ENCODE measurements around the gene RAB38.

Gene RAB38

DNA sequence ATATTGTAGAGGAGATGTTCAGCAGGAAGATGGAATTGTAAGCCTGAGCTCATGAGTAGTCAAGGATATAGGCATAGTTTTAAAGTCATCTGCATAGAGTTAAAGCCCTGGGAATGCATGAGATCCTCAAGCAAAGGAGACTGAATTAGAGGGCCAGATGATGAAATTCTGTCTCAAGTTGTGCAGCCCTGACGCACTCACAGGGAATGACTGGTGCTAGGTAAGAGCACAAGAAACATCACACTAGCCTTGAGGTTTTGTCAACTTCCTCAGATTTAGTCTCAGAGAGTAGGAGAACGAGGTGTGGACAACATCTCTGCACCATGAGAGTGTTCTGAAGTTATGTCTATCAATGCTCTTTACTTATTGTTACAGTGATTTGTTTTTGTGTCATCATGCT, 5.8 kb downstream of the RAB38 start:
- DNase-seq = no peak

DNA sequence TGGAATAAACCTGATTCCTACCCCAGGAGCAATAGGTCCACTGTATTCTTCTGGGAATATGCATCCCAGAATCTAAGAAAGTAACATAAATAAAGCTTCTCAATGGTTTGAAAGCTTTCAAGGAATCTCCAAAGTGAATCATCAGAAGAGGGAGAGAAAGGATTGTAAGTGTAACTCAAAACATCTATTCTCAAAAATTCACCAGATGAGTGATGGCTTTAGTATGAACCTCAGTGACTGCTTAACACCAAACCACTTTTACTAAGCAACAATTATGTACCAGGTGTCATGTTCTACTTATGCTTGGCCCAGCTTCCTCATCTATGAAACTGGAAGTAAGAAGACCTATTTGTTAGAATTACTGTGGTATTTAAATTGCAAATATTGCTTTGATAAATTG, 7.4 kb downstream of the RAB38 start:
- DNase-seq = no peak

DNA sequence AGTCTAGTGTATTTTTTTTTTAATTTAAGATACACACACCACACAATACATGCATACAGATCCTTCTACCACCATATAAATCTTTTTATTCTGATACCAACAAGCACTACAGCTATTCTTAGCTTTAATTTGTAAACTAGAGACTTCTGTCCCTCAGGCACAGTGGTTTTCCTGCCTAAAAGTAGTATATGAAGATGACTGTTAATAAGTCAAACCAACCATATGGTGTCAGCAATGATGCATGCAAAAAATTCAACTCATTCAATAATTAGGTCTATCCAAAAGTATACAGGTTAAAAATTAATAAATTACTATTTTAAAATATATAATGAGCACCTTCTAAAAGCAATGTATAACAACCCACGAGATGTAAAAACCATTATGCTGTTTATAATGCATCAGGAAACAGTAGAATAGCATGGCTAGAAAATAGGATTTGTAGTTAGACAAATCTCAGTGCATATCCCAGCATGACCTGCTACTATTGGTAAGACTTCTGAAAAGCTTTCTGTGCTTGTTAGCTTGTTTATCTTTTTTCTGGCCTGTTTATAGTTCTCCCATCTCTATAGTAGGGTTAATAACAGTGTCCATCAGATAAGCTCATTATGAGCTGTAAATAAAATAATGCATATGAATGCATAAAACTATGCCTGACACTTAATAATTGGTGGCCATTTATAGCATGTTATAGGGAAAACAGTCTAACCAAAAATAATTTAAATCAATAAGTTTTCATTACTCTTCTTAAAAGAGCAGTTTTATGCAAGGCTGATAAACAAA, 10.2 kb downstream of the RAB38 start:
- DNase-seq = no peak

DNA sequence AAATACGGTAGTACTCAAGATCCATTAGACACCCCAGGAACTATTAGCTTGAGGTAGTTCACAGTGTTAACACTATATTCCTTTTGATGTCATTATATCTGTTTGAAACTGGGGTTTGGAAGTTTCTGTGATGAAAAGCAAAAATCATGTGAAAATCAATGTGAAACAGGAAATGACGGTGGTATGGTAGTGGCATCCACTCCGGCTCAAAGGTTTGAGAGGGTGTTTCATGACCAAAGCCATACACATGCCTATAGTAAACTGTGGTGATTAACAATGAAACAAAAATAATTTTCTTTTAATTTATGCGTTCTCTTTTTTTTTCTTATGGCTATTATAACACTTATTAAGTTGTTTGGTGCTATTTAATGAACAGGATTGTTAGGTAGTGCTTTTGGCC, 10.9 kb downstream of the RAB38 start:
- DNase-seq = no peak

DNA sequence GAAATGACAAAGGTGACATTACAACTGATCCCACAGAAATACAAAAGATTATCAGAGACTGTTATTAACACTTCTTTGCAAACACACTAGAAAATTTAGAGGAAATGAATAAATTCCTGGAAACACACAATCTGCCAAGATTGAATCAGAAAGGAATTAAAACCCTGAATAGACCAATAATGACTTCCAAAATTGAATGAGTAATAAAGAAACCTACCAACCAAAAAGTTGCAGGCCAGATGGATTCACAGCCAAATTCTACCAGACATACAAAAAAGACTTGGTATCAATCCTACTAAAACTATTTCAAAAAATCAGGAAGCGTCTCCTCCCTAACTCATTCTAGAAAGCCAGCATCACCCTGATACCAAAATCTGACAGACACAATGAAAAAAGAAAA, 17.2 kb downstream of the RAB38 start:
- no peak for DNase-seq

DNA sequence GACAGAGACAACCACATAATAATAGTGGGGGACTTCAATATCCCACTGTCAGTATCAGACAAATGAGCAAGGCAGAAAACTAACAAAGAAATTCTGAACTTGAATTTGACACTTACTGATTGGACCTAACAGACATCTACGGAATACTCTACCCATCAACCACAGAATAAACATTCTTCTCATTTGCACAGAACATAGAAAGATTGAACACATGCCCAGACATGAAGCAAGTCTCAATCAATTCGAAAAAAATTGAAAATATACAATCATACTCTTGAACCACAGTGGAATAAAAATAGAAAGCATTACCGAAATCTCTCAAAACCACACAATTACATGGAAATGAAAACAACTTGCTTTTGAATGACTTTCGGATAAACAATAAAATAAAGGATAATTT, 17.9 kb downstream of the RAB38 start:
- DNase-seq = no peak

DNA sequence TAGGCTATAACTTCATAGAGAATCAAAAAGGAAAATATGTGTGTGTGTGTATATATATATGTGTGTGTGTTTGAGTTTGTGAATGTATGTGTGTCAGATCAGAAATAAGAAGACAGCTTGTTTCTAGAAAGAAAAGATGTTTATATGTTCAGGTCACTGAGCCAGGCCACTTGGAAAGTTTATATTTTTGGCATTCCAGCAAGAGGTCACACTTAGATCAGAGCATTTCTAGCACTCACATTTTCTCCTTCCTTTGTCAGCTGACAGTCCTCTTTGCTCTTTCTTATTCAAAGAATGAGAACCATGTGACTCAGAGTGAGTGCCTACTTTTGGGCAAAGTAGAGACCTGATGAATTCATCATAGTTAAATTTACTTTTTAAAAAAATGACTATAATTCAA, 22.9 kb downstream of the RAB38 start:
- DNase-seq = no peak

DNA sequence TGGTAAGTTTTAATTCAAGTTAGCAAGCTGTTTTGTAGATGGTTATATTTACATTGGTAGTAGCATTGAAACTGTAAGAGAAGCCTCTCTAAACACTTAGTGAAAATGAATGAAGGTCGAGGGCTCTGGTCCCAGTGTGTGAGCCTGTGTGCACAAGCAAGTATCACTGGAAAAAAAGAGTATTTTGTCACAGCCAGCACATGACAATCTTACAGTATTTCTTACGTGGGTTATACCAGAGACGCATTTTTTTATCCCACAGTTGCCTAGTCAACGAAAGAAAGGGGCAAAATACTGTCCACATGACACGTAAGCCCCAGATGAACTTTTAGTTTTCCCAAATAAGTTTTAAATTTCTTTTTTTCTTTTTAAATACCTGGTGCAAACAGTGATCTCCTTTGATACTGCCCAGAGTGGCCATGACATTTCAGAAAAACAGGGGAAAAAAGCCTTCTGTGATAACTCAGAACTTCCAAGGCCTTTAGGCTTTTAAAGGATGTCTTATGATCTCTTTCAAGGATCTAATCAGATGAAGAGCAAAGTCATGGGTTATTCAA, 23.5 kb downstream of the RAB38 start:
- no peak for DNase-seq

DNA sequence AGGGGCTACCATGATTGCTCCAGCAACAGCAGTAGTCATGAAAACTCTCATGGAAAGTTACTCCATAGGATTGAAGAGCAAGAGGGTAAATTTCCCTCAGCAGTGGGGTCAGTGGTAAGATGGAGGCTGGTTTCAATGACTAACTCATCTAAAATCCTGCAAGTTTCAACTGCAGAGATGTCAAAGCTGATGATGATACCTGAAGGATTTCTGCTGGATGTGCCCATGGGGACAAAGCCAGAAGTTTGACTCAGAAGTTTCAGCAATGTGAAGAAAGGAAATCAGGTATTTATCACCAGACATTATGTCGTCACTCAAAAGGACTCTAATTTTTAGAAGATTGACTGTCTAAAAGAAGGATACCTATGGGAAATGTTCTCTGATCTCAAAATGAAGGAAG, 29.1 kb downstream of the RAB38 start:
- no peak for DNase-seq

DNA sequence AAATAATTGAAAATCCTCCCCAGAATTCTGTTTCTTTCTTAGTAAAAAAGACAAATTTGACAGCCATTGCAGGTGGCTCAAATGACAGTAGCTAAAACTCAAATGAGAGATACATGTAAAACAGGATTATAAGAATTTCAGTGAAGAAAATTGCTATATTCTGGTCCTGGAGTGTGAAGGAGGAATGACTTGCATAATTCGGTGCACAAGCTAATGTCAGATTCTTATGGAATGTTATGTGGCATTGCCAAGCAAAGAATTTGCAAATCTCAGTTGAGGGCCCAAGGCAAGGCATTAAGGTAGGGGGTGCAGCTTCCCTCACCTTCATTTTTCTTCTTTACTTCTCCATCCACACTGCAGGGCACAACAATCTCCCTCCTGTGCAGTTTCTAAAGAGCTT, 35.4 kb downstream of the RAB38 start:
- DNase-seq = no peak

DNA sequence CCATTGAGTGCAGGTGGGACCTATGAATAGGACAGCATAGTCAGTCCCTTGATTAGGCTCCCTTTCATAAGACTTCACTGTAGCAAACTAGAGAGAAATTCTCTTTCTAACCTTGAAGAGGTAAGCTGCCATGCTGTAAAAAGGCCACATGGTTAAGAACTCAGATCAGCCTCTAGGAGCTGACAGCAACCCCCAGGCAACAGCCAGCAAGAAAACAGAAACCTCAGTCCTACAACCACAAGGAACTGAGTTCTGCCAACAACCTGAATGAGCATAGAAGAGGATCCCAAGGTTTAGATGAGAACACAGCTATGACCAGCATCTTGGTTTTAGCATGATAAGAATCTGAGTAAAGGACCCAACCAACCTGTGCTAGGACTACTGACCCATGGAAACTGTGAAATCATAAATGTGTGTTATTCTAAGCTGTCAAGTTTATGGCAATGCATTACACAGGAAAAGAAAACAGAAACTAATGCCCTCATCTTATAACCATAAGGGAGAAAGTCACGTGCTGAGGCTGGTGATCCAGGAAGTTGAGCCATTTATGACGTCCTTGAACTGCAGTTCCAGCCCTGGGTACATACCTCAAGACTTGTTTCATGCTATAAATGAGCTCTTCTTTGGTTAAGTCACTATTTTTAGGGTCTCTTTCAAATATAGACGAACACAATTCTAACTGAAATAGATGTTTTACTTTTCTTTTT, 43.3 kb downstream of the RAB38 start:
- no peak for DNase-seq

DNA sequence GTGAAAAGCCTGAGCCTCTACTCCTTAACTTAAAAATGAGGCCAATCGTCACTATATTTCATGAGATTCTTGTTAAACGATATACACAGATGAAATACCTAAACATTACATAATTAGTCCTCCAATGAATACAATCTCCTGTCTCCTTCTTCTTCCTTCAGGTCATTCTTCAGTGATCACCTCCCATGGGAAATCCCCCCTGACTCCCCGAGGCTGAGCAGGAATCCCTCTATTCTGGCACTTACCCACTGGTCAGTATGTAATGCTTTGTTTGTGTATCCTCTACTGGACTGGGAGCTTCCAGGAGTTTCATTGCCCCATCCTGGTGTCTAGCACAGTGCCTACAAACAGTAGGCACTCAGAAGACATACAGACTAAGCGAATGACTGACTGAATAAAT, 52.3 kb downstream of the RAB38 start:
- DNase-seq = no peak

DNA sequence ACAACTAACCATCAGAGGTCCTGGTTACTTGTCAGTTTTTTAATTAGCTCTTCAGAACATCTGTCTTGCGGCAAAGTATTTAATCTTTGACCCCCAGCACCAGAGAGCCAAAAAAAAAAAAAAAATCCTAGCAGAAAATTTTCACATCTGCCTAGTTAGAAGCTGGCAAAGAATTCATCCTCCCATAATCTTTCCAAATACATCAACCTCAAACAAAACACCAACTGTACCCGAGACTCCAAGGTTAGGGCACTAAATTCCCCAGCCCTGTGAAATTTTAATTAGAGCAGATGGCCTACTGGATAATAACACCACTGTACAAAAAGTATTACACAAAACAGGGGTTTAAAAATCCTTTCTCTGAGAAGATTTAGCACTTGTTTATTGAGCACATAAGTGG, 55.7 kb downstream of the RAB38 start:
- no peak for DNase-seq

DNA sequence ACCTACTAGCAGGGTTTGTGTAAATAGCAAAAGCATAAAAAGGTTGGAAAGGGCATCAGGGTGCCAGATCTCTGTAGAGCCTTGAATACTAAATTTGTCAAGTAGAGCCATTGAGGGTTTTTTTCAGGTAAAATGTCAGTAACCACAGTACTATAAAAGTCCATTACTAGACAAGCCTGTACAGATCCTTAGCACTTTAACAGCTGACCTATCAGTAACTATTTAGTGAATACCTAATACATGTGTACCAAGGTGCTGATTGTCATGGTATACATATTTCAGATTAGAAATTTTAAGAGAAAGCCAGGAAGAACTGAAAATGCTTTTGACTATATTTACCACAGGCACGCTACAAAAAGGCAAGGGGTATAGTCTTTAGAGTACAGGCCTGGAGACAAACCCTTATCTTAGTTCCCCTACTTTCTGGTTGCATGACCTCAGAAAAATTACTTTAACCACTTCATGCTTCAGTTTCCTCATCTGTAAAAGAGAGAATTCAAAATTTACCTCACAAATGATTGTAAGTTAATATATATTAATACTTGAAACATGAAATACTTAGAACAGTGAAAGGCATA, 57.9 kb downstream of the RAB38 start:
- DNase-seq = no peak

DNA sequence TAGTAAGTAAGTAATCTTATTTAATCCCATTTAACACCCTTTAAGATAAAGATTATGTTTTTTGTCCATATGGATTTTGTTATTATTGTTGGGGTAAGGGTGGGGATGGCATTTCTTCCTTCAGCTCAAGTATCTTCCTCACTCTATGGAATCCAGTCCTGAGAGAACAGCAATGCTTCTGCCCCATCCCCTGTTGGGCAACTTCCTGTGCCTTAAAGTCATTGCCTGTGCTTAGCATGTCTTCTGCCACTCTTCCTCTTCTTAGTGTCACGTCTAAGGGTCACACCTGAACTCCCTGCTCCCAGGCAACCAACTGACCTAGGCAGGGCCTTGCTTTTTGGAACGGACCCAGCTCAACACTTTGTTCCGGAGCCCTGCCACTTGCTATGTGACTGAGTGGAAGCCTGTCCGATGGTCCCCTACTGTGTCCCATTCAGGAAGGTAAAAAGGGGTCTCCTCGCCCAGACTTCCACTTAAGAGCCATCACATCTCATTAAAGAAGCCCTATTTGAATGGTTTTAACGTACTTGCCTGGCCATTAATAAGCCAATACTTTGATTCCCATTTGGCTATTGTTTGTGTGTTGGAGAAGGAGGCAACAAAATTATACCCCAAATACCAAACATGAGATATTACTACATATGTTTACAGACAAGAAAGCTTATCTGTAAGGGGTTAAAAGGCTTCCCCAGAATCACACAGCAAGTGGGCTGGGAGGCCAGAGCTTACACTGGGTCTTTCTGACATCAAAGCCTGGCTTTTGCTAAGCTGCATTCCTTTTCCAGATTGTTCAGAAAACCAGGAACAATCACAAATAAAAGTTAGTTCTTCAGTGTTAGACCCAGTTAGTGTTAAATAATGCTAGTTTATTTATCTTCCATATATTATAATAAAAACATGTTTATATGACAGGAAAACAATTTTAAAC, 59.2 kb downstream of the RAB38 start:
- DNase-seq = no peak

DNA sequence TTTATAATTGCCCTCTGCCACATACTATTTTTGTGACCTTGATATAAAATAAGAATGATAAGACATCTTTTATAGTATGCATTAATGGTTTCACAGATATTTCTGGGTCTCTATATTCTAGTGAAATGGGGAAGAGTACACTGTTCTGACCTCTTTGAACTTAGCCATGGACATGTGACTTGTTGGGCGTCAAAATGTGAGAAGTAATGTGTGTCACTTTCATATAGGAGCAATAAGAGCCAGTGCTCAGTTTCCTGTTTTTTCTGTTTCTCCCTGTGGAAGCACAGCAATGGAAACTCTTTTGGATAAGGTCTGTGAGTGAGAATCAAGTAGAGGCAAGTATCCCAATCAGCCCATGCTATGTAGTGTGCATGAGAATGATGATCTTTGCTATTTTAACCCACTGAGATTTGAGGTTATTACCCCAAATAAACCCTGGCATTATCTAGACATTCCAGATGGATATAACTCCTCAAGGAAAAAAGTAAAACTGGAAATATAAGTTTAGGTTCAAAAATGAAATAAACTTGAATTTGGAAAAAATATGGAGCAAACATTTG, 60.7 kb downstream of the RAB38 start:
- no peak for DNase-seq

DNA sequence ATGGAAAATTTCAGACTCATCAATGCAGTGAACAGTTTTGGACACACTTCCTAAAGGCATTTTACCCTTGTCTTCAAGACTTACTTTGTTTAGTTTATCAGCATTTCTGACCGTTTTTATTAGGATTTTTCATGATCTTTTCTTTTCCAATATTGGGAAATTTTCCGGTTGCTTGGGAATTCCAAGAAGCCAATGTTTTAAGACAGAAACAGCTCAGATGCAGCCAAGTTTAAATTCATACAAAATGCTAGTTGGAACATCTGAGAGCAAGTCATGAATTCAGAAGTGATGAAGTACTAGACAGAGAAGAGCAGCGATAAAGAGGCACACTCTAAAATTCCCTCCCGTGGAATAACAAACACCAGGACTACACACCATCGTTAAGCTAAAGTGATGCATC, 68.6 kb downstream of the RAB38 start:
- no peak for DNase-seq

DNA sequence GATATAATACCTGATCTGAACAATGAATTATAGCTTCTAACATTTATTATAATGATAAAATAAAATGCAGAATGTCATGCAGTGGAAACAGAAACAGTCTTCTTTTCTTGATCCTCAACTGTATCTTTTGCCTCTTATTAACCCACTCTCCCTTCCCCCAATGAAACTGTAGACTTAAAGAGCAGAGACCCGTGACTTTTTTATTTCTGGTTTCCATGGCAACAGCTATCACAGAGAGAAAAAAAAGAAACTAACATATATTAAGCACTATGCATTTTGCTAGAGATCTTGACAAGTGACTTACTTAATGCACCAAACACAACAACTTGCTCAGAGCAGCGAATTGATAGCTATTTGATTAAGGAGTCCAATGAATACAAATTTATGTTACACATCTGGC, 69.3 kb downstream of the RAB38 start:
- no peak for DNase-seq

DNA sequence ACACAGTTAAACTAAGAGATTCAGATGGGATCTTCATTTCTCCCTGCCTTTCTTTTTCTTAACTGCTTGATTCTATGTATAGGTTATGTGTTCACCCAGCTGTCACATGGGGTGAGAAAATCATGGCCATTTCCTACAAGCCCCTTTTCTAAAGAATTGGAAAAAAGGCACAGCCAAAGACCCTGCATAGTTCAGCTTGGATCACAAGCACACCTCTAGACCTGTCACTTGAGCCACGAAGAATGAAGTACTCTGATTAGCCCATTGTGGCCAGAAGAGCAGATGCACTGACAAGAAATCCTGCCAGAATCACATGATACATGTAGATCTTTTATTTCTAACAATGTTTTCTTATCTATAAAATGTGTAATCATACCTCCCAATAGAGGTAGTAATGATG, 69.7 kb downstream of the RAB38 start:
- no peak for DNase-seq

DNA sequence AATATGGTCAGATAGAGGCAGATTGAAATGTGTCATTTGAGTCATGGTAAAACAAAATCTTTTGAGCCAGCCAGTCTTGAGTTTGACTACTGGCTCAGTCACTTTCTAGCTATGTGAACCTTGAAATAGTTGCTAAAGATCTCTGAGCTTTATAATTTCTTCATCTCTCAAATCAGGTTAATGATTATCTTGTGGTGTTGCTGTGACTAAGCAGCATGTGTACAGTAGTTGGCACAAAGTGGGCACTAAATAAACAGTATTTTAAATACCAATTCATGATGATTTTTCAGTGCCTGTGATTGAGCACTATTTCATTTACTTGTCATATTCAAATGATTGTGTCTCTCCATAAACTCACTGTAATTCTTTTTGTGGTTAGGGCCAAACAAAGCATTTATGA, 70.8 kb downstream of the RAB38 start:
- no peak for DNase-seq

DNA sequence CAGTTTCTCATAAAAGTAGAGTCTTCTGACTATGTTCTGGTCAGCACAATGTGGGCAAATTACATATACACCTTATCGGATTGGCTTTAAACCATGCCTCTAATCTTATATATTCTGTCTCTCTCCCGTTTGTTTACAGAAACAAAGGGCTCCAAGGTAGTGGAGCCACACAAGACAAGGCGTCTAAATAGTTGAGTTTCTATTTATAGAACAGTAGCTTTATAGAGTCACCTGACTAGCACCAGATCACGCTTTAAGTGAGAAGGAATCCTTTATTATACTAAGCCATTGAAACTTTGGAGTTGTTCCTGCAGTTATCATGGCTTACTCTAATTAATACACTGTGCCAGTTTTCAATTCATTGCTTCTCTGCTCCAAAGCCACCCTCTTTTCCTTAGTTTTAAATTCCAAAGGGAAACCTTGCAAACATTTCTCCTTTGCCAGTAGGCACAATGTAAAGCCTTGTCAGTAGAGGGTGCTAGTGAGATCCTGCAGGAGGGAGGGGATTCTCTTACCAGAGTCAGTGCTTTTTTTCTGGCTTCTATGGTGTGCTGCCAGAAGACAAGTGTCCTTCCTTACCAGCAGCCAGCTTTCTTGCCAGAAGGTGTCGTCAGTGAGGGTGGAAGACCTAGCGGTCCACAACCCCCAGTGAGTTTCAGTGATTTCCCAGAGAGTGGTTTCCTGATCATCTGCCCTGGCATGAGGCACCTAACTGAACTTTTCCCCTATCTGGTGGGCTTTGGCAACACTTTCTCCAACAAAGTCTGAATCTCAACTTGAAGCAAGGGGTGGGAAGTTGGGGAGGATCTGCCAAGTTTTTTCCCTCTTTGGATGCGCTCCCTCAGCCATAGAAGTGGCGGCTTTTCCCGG, 71.7 kb downstream of the RAB38 start:
- no peak for DNase-seq

DNA sequence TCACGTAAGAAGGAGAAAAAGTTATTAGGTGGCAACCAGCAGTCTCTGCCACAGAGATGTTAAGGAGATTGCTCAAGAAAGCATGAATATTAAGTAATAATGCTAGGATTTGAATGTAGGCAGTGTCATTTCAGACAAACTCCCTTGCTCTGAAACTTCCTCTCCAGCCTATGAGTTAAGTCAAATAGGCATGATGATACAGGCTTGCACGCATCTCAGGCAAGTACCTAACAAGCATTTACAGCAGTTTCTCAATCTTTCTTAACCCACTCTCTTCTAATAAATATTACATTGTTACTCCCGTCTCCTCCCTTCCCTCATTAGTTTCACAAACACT, 72.7 kb downstream of the RAB38 start:
- no peak for DNase-seq
